ENCODE results near the gene TIAL1.

The TIAL1 gene

DNA sequence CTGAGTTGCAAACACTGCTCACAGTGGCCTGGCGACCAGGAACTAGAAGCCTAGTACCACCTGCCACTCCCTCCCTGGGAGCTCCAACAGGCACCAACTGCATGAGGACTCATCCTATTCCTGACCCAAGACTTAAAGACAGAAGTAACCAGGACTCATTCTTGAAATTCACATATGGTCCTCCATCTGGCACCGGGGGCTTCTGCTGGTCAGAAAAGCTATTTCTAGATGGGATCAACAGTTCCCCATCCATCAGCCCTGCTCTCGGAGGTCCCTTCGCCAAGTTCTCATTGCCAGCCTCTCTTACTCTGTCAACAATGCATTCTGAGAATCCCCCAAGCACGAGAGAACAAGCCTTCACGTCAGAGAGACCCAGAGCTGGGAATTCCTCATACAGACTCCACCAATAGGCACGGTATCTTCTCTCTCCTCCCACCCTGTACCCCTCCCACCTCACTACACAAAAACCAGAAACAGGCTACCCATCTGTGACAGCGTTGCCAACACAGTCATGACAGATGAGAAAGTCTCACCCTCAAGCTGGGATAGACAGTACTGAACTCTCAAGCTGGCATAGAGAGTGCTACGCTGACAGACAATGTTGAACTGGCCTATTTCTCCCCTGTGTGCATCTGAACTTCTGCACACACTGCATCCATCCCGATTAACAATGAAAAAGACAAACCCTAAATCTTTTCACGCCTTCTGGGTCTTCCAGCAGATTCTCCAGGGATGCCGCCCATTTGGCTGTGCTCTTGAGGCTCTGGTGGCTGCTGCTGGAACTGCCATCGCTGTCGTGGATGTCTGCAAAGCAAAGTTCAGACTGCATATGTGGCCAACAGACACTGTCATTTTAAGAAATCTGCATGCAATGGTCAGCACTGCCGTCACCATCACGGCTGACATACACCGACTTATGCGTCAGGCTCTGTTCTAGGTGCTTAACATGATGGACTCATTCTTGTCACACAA, 69.9 kb downstream of the TIAL1 start:
- no peak for DNase-seq

DNA sequence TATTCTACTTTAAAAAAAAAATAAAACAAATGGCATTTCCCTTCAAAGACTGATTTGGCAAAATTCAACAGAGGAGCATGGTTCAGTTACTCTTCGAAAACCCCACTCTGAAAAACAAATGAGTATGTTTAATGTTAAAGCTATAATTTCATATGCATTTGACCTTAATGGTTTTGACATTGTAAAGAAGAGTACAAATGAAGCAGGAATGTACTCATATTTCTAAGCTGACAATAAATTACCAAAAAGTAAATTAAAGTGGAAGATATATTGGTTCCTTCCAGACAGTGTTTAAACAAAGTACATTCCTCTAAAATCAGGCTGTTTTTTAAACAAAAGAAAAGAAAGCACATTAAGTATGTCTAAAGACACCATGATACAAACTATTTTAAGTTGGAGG, 70.6 kb downstream of the TIAL1 start:
- DNase-seq, result no peak

DNA sequence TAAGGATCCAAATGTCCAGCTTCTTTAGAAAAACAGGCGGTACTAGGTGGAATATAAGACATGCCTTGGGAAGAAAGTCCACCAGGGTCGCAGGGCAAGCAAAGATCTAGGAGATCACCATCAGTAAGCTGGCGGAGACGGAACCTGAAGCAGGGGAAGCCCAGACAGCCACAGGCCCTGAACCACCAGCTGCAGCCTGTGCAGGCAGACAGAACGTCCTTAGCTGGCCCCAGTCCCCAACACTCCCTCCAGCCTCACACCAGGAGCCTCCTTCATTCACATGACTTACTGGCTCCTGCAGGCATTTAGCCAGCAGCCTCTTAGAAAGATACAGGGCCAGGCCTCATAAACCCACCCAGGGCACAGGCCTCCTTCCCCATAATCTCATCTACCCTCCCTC, 71.6 kb downstream of the TIAL1 start:
- DNase-seq, result no peak

DNA sequence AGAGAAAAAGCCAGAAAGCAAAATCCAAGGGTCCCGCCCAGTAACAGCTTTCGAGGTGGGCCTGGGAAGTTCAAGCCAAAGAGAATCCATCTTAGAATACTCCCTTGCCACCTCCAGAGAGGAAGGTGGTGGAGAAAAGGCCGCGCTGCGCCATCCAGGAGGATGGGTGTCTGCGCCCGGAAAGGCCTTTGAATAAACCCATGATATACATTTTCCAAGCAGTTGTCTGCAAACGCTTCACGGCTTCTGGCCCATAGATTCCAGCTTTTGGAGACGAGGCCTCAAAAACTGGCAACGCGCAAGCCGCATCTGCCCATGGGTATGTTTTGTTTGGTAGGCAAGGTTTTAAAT, 72.1 kb downstream of the TIAL1 start:
- DNase-seq, result no peak

DNA sequence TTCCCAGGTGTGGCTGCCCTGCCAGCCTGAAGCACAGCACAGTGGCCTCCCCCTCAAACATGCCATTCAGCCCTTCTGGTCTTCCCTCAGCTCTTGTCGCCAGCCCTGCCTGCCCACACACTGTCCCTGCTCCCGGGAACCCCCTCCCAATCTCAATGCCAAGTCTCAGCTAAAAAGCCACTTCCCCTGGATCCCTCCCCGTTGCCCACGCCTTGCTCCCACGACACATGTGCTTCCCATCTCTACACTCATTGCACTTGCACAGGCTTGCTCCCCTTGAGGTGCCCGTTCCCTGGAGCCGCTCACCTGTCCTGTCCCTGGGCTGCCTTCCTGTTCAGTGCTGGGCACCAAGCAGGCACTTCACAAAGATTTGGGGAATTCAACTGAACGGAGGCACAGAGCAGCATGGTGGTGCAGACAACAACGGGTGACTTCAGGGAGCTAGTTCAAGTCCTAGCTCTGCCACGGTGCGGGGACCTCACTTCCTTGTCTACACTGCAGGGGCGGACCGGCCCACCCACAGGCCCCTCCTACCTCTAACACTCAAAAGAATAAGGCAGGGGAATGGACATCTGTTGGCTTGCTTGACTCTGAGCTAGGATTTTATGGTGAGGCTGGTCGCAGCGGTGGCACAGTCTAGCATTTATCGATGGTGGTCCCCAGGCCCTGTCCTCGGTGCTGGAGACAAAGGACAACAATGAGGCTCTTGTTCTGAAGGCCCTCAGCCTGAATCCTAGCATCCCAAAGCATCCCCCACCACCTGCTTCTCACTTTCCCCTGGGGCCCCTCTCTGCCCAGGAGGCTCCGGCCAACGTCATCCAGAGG, 72.7 kb downstream of the TIAL1 start:
- no peak for DNase-seq
